ENCODE measurements around the gene FAM180A.
A peak's percentile ranks its signal among the peaks of the same experiment; 100 is the strongest.

FAM180A gene

GRCh38 chr7:135745703-135746312 lies 2.8 kb downstream of the FAM180A start:
- H2AFZ ChIP-seq (ENCODE audit: insufficient read depth, low read length, poor library complexity), result no peak overlapping the region
- no CpG with 5 or more reads among the region's 9 CpGs for WGBS (ENCODE audit: extremely low coverage, insufficient coverage, insufficient read length)
- no peak overlapping the region for H3K27ac ChIP-seq (ENCODE audit: low read depth, low read length)
- no peak overlapping the region for H2AK5ac ChIP-seq (ENCODE audit: low read length)
- H4K91ac ChIP-seq (ENCODE audit: low read depth, low read length), result peak overlapping the region; percentile 57
- H3K36me3 ChIP-seq (ENCODE audit: control insufficient read depth in 1 of 2, insufficient read depth in 2 of 2, low read length in 2 of 2), result no peaks in the 10 kb centered on the region
- H3K4ac ChIP-seq (ENCODE audit: low read depth, low read length), result no peak overlapping the region
- peak overlapping the region; percentile 95 for H2BK12ac ChIP-seq (ENCODE audit: low read length)
- H3K9me3 ChIP-seq (ENCODE audit: insufficient read depth, low read depth, low read length), result no peaks in the 10 kb centered on the region
- H4K12ac ChIP-seq (ENCODE audit: low read depth, low read length), result no peak overlapping the region
- peaks cover 10% of the 10 kb centered on the region for H3K79me1 ChIP-seq (ENCODE audit: low read length)
- H3K14ac ChIP-seq (ENCODE audit: low read length), result no peak overlapping the region
- H3K4me2 ChIP-seq (ENCODE audit: low read length), result no peak overlapping the region
- no peak overlapping the region for H3K23ac ChIP-seq (ENCODE audit: low read length)
- no peaks in the 10 kb centered on the region for H3K27me3 ChIP-seq (ENCODE audit: insufficient read depth, low read length)
- H4K8ac ChIP-seq (ENCODE audit: low read depth, low read length), result no peak overlapping the region
- H3K4me1 ChIP-seq (ENCODE audit: control insufficient read depth in 1 of 2, insufficient read depth in 2 of 2, low read length in 2 of 2), result peaks cover 11 to 16% of the 10 kb centered on the region in 2 experiments
- H2BK5ac ChIP-seq (ENCODE audit: low read depth, low read length, poor library complexity), result no peak overlapping the region
- peak overlapping the region; percentile 53 for H2BK120ac ChIP-seq (ENCODE audit: insufficient read depth, low read length, poor library complexity)
- H3K18ac ChIP-seq (ENCODE audit: low read length), result no peak overlapping the region
- no peak for DNase-seq
- no peak overlapping the region for H3K4me3 ChIP-seq (ENCODE audit: low read depth, low read length)
- no peak overlapping the region for H3K9ac ChIP-seq (ENCODE audit: low read length)
- no peaks in the 10 kb centered on the region for H3K79me2 ChIP-seq (ENCODE audit: control insufficient read depth, insufficient read depth, low read length, poor library complexity)

- no peak overlapping the region for H3K14ac ChIP-seq (ENCODE audit: low read length)
- H3K18ac ChIP-seq (ENCODE audit: low read length), result no peak overlapping the region
- peaks cover 12% of the 10 kb centered on the region for H3K79me1 ChIP-seq (ENCODE audit: low read length)
- peaks cover 11 to 16% of the 10 kb centered on the region in 2 experiments for H3K4me1 ChIP-seq (ENCODE audit: control insufficient read depth in 1 of 2, insufficient read depth in 2 of 2, low read length in 2 of 2)
- H3K23ac ChIP-seq (ENCODE audit: low read length), result no peak overlapping the region
- H4K12ac ChIP-seq (ENCODE audit: low read depth, low read length), result no peak overlapping the region
- H3K4me3 ChIP-seq (ENCODE audit: low read depth, low read length), result no peak overlapping the region
- H4K8ac ChIP-seq (ENCODE audit: low read depth, low read length), result no peak overlapping the region
- no peak overlapping the region for H2AK5ac ChIP-seq (ENCODE audit: low read length)
- H3K27ac ChIP-seq (ENCODE audit: low read depth, low read length), result no peak overlapping the region
- H2BK120ac ChIP-seq (ENCODE audit: insufficient read depth, low read length, poor library complexity), result peak overlapping the region; percentile 35
- H4K91ac ChIP-seq (ENCODE audit: low read depth, low read length), result peak overlapping the region; percentile 20
- no peak overlapping the region for H3K9ac ChIP-seq (ENCODE audit: low read length)
- H3K36me3 ChIP-seq (ENCODE audit: control insufficient read depth in 1 of 2, insufficient read depth in 2 of 2, low read length in 2 of 2), result no peaks in the 10 kb centered on the region
- H3K4ac ChIP-seq (ENCODE audit: low read depth, low read length), result no peak overlapping the region
- H3K9me3 ChIP-seq (ENCODE audit: insufficient read depth, low read depth, low read length), result no peaks in the 10 kb centered on the region
- H2AFZ ChIP-seq (ENCODE audit: insufficient read depth, low read length, poor library complexity), result no peak overlapping the region
- no peaks in the 10 kb centered on the region for H3K27me3 ChIP-seq (ENCODE audit: insufficient read depth, low read length)
- no peaks in the 10 kb centered on the region for H3K79me2 ChIP-seq (ENCODE audit: control insufficient read depth, insufficient read depth, low read length, poor library complexity)
- peak overlapping the region; percentile 56 for H2BK12ac ChIP-seq (ENCODE audit: low read length)
- no peak overlapping the region for H2BK5ac ChIP-seq (ENCODE audit: low read depth, low read length, poor library complexity)
- WGBS (ENCODE audit: extremely low coverage, insufficient coverage, insufficient read length), result no CpG with 5 or more reads among the region's 8 CpGs
- no peak overlapping the region for H3K4me2 ChIP-seq (ENCODE audit: low read length)
- no peak for DNase-seq
Observed at GRCh38 chr7:135744938-135745702, 3.5 kb downstream of the FAM180A start.

GRCh38 chr7:135743907-135744731 lies 4.5 kb downstream of the FAM180A start:
- Histone ChIP-seq H3K4me2 (ENCODE audit: low read length) (no peak overlapping the region), H3K36me3 (ENCODE audit: control insufficient read depth in 1 of 2, insufficient read depth in 2 of 2, low read length in 2 of 2) (no peaks in the 10 kb centered on the region), H3K23ac (ENCODE audit: low read length) (no peak overlapping the region), H3K18ac (ENCODE audit: low read length) (peak overlapping the region; percentile 47), H2AK5ac (ENCODE audit: low read length) (no peak overlapping the region), H2BK5ac (ENCODE audit: low read depth, low read length, poor library complexity) (peak overlapping the region; percentile 70), H3K9me3 (ENCODE audit: insufficient read depth, low read depth, low read length) (no peaks in the 10 kb centered on the region), H4K8ac (ENCODE audit: low read depth, low read length) (peak overlapping the region; percentile 72), H3K14ac (ENCODE audit: low read length) (peak overlapping the region; percentile 73), H3K27ac (ENCODE audit: low read depth, low read length) (peak overlapping the region; percentile 63), H4K12ac (ENCODE audit: low read depth, low read length) (peak overlapping the region; percentile 51), H3K79me1 (ENCODE audit: low read length) (peaks cover 12% of the 10 kb centered on the region), H3K79me2 (ENCODE audit: control insufficient read depth, insufficient read depth, low read length, poor library complexity) (no peaks in the 10 kb centered on the region), H3K4me1 (ENCODE audit: control insufficient read depth in 1 of 2, insufficient read depth in 2 of 2, low read length in 2 of 2) (peaks cover 11 to 16% of the 10 kb centered on the region in 2 experiments), H3K4me3 (ENCODE audit: low read depth, low read length) (no peak overlapping the region), H3K9ac (ENCODE audit: low read length) (no peak overlapping the region), H3K4ac (ENCODE audit: low read depth, low read length) (no peak overlapping the region), H2BK12ac (ENCODE audit: low read length) (peak overlapping the region; percentile 65), H2BK120ac (ENCODE audit: insufficient read depth, low read length, poor library complexity) (peak overlapping the region; percentile 87), H3K27me3 (ENCODE audit: insufficient read depth, low read length) (no peaks in the 10 kb centered on the region), H4K91ac (ENCODE audit: low read depth, low read length) (peak overlapping the region; percentile 88), H2AFZ (ENCODE audit: insufficient read depth, low read length, poor library complexity) (peak overlapping the region; percentile 10)
- no peak for DNase-seq
- WGBS (ENCODE audit: extremely low coverage, insufficient coverage, insufficient read length), result no CpG with 5 or more reads among the region's 14 CpGs

- Histone ChIP-seq H2AK5ac (ENCODE audit: low read length) (peak overlapping the region; percentile 1), H3K27ac (ENCODE audit: low read depth, low read length) (no peak overlapping the region), H2BK5ac (ENCODE audit: low read depth, low read length, poor library complexity) (no peak overlapping the region), H3K79me1 (ENCODE audit: low read length) (peaks cover 10% of the 10 kb centered on the region), H3K9me3 (ENCODE audit: insufficient read depth, low read depth, low read length) (no peaks in the 10 kb centered on the region), H3K23ac (ENCODE audit: low read length) (no peak overlapping the region), H3K79me2 (ENCODE audit: control insufficient read depth, insufficient read depth, low read length, poor library complexity) (no peaks in the 10 kb centered on the region), H3K4me2 (ENCODE audit: low read length) (no peak overlapping the region), H3K4me1 (ENCODE audit: control insufficient read depth in 1 of 2, insufficient read depth in 2 of 2, low read length in 2 of 2) (peaks cover 11 to 16% of the 10 kb centered on the region in 2 experiments), H3K36me3 (ENCODE audit: control insufficient read depth in 1 of 2, insufficient read depth in 2 of 2, low read length in 2 of 2) (no peaks in the 10 kb centered on the region), H3K4me3 (ENCODE audit: low read depth, low read length) (no peak overlapping the region), H3K4ac (ENCODE audit: low read depth, low read length) (no peak overlapping the region), H3K14ac (ENCODE audit: low read length) (peak overlapping the region; percentile 16), H3K27me3 (ENCODE audit: insufficient read depth, low read length) (no peaks in the 10 kb centered on the region), H2AFZ (ENCODE audit: insufficient read depth, low read length, poor library complexity) (no peak overlapping the region), H4K12ac (ENCODE audit: low read depth, low read length) (no peak overlapping the region), H4K8ac (ENCODE audit: low read depth, low read length) (no peak overlapping the region), H2BK12ac (ENCODE audit: low read length) (peak overlapping the region; percentile 78), H4K91ac (ENCODE audit: low read depth, low read length) (peak overlapping the region; percentile 32), H3K9ac (ENCODE audit: low read length) (no peak overlapping the region), H3K18ac (ENCODE audit: low read length) (no peak overlapping the region), H2BK120ac (ENCODE audit: insufficient read depth, low read length, poor library complexity) (peak overlapping the region; percentile 19)
- no peak for DNase-seq
- no CpG with 5 or more reads among the region's 4 CpGs for WGBS (ENCODE audit: extremely low coverage, insufficient coverage, insufficient read length)
Observed at GRCh38 chr7:135742371-135742770, 6.2 kb downstream of the FAM180A start.
